DND-41 (cell line): ENCODE data around the gene PTPRU.

Experiments used
- CTCF ChIP-seq: IDR thresholded peaks from 2 replicates; pipeline ENCODE4 v1.5.1; 2012; ENCODE audit warnings: borderline replicate concordance, low read length, moderate library complexity, mild to moderate bottlenecking; ENCODE audit not compliant: poor library complexity, severe bottlenecking; ENCODE audit errors: extremely low read depth
- EZH2 ChIP-seq: IDR thresholded peaks from 3 replicates; pipeline ENCODE4 v1.6.1; 2012; ENCODE audit warnings: borderline replicate concordance, low read depth, mild to moderate bottlenecking, moderate library complexity, low read length, inconsistent platforms; ENCODE audit not compliant: severe bottlenecking

GRCh38 chr1:29368936-29369932 is 132.9 kb downstream of the PTPRU start:
- TF ChIP-seq CTCF: no peak
- TF ChIP-seq EZH2: no peak
